Suprapubic skin (tissue), 4 donors: ENCODE data around the gene RBKS. TPM values are rescaled to one million over a fixed set of nuclear protein-coding genes. Genes with fewer than 3 reads are reported as not detected.

Experiments used
- DNase-seq, 2 donors: peaks; one replicate each; pipeline ENCODE4 v3.0.0-alpha.2; 2019; ENCODE audit warnings: low spot score in 2 of 2
- H3K27ac ChIP-seq: fragments of 200-600 bp; sonication (generic); one replicate; pipeline ENCODE4 v1.5.1; 2019
- H3K27me3 ChIP-seq: fragments of 200-600 bp; sonication (generic); one replicate; pipeline ENCODE4 v1.5.1; 2019
- H3K36me3 ChIP-seq: fragments of 200-600 bp; sonication (generic); one replicate; pipeline ENCODE4 v1.5.1; 2019
- H3K4me1 ChIP-seq: fragments of 200-600 bp; sonication (generic); one replicate; pipeline ENCODE4 v1.5.1; 2019
- H3K4me3 ChIP-seq: fragments of 200-600 bp; sonication (generic); one replicate; pipeline ENCODE4 v1.5.1; 2019; ENCODE audit warnings: mild to moderate bottlenecking
- H3K9me3 ChIP-seq: fragments of 200-600 bp; sonication (generic); one replicate; pipeline ENCODE4 v1.5.1; 2019
- CTCF ChIP-seq, 2 donors: fragments of 200-600 bp in 1 of 2; fragments of 450-650 bp in 1 of 2; sonication (generic) in 1 of 2; IDR thresholded peaks; one replicate each; pipeline ENCODE4 v1.5.1; 2016 to 2019; ENCODE audit warnings: antibody characterized with exemption in 2 of 2, mild to moderate bottlenecking in 1 of 2, moderate library complexity in 1 of 2
- EP300 ChIP-seq: sonication (generic); formaldehyde crosslinking; IDR thresholded peaks from one replicate; pipeline ENCODE4 v1.6.1; 2017; ENCODE audit warnings: antibody characterized with exemption
- POLR2A ChIP-seq, 2 donors: fragments of 450-650 bp; IDR thresholded peaks; one replicate each; pipeline ENCODE4 v1.6.1; 2017; ENCODE audit warnings: antibody characterized with exemption in 2 of 2, mild to moderate bottlenecking in 2 of 2, moderate library complexity in 2 of 2
- POLR2AphosphoS5 ChIP-seq, 3 donors: sonication (generic); formaldehyde crosslinking; IDR thresholded peaks; one replicate each; pipeline ENCODE4 v1.6.1; 2017; ENCODE audit warnings: antibody characterized with exemption in 3 of 3
- WGBS: methylation state at CpG from one replicate; pipeline ENCODE4 v1.1.5; 2018; 5-methylcytosine and 5-hydroxymethylcytosine counted together
- total RNA-seq, 4 donors: library from RNA; depleted of rRNA; stranded (reverse); fragments of >200 nt; gene quantifications; one replicate each; pipeline ENCODE4 v1.1.0, GENCODE V29; 2016

Gene RBKS
- total RNA-seq, 4 donors from 2014 or later, result 1.0 to 2.2 (median 1.5) TPM

GRCh38 chr2:27925766-27926472 lies 35.7 kb upstream of the RBKS start:
- Histone ChIP-seq H3K27me3 (no peaks in the 10 kb centered on the region), H3K27ac (no peak overlapping the region), H3K4me3 (no peak overlapping the region), H3K9me3 (no peaks in the 10 kb centered on the region), H3K4me1 (no peaks in the 10 kb centered on the region), H3K36me3 (no peaks in the 10 kb centered on the region)
- DNase-seq, result no peak
- TF ChIP-seq CTCF (IDR thresholded peaks at IDR 0.05) (no peak), POLR2A (IDR thresholded peaks at IDR 0.05) (no peak), EP300 (no peak), POLR2AphosphoS5 (IDR thresholded peaks at IDR 0.05) (no peak)
- WGBS, result 93% methylated on average over 4 of the region's 4 CpGs

GRCh38 chr2:27922842-27923241 lies 32.7 kb upstream of the RBKS start:
- TF ChIP-seq POLR2AphosphoS5 (IDR thresholded peaks at IDR 0.05) (no peak), POLR2A (IDR thresholded peaks at IDR 0.05) (no peak), EP300 (no peak), CTCF (IDR thresholded peaks at IDR 0.05) (no peak)
- Histone ChIP-seq H3K4me3 (no peak overlapping the region), H3K36me3 (no peaks in the 10 kb centered on the region), H3K27ac (no peak overlapping the region), H3K4me1 (peaks cover 6% of the 10 kb centered on the region), H3K9me3 (no peaks in the 10 kb centered on the region), H3K27me3 (no peaks in the 10 kb centered on the region)
- DNase-seq, result no peak
- 97% methylated on average over 1 of the region's 1 CpG for WGBS

- Histone ChIP-seq H3K27me3 (no peaks in the 10 kb centered on the region), H3K9me3 (no peaks in the 10 kb centered on the region), H3K27ac (no peak overlapping the region), H3K4me1 (peaks cover 6% of the 10 kb centered on the region), H3K36me3 (no peaks in the 10 kb centered on the region), H3K4me3 (no peak overlapping the region)
- no peak for TF ChIP-seq POLR2AphosphoS5 (IDR thresholded peaks at IDR 0.05)
- 91% methylated on average over 6 of the region's 6 CpGs for WGBS
- DNase-seq, result no peak
These were observed 31.8 kb upstream of the RBKS start for GRCh38 chr2:27921880-27922547.

GRCh38 chr2:27921424-27921823 lies 31.2 kb upstream of the RBKS start:
- no peak overlapping the region for H3K27ac ChIP-seq

GRCh38 chr2:27920148-27920885 lies 30.1 kb upstream of the RBKS start:
- Histone ChIP-seq H3K4me1 (peaks cover 21% of the 10 kb centered on the region), H3K4me3 (no peak overlapping the region), H3K9me3 (no peaks in the 10 kb centered on the region), H3K27me3 (no peaks in the 10 kb centered on the region), H3K36me3 (no peaks in the 10 kb centered on the region), H3K27ac (peak overlapping the region; percentile 27)
- WGBS, result 63% methylated on average over 4 of the region's 4 CpGs
- no peak for DNase-seq
- TF ChIP-seq POLR2A (IDR thresholded peaks at IDR 0.05) (no peak), EP300 (no peak), POLR2AphosphoS5 (IDR thresholded peaks at IDR 0.05) (no peak), CTCF (IDR thresholded peaks at IDR 0.05) (no peak)

More at GRCh38 chr2:27921424-27921823, 31.2 kb upstream of the RBKS start:
- H3K27me3 ChIP-seq, result no peaks in the 10 kb centered on the region
- no peak overlapping the region for H3K4me3 ChIP-seq
- no peaks in the 10 kb centered on the region for H3K36me3 ChIP-seq
- no peak for TF ChIP-seq POLR2A (IDR thresholded peaks at IDR 0.05)
- no peak for TF ChIP-seq POLR2AphosphoS5 (IDR thresholded peaks at IDR 0.05)
- TF ChIP-seq EP300, result no peak
- TF ChIP-seq CTCF (IDR thresholded peaks at IDR 0.05), result no peak
- no peaks in the 10 kb centered on the region for H3K9me3 ChIP-seq
- 99% methylated on average over 2 of the region's 2 CpGs for WGBS
- peaks cover 10% of the 10 kb centered on the region for H3K4me1 ChIP-seq
- DNase-seq, result no peak
